Heart right ventricle (tissue), 16 donors: ENCODE measurements around the gene TSC2. TPM values are rescaled to one million over a fixed set of nuclear protein-coding genes. Genes with fewer than 3 reads are reported as not detected.
"Not testable (repeated sequence)": the region's sequence is repeated elsewhere in the genome, so short reads cannot be mapped to it uniquely, and the experiment has no call there.

Source experiments
- ATAC-seq, 8 donors: fragments of 200-7000 bp; cut with Tn5 transposase; one replicate each; pipeline ENCODE4 v1.9.1; 2020; ENCODE audit warnings: mild to moderate bottlenecking in 8 of 8, moderate library complexity in 8 of 8, moderate number of reproducible peaks in 1 of 8
- DNase-seq, 2 donors: peaks; one replicate each; pipeline ENCODE4 v3.0.0-alpha.2; 2020
- H3K27ac ChIP-seq, 10 donors: fragments of 200-600 bp; sonication (generic) in 2 of 10; one replicate each; pipeline versions ENCODE4 v1.5.0 to v1.8.0; 2020 to 2022; ENCODE audit warnings: mild to moderate bottlenecking in 3 of 10
- H3K27me3 ChIP-seq, 7 donors: fragments of 200-600 bp; one replicate each; pipeline ENCODE4 v1.8.0; 2021 to 2022; ENCODE audit warnings: mild to moderate bottlenecking in 2 of 7
- H3K36me3 ChIP-seq, 9 donors: fragments of 200-600 bp; sonication (generic) in 1 of 9; one replicate each; pipeline versions ENCODE4 v1.5.0 to v1.8.0; 2020 to 2022; ENCODE audit warnings: mild to moderate bottlenecking in 2 of 9
- H3K4me1 ChIP-seq, 9 donors: fragments of 200-600 bp; sonication (generic) in 1 of 9; one replicate each; pipeline versions ENCODE4 v1.5.0 to v1.8.0; 2020 to 2022; ENCODE audit warnings: mild to moderate bottlenecking in 4 of 9
- H3K4me3 ChIP-seq, 10 donors: fragments of 200-600 bp; sonication (generic) in 2 of 10; one replicate each; pipeline versions ENCODE4 v1.5.0 to v1.8.0; 2020 to 2022; ENCODE audit warnings: mild to moderate bottlenecking in 7 of 10, moderate library complexity in 2 of 10
- H3K9me3 ChIP-seq, 11 donors: fragments of 200-600 bp in 10 of 11; sonication (generic) in 2 of 11; one replicate each; pipeline versions ENCODE4 v1.5.0 to v1.8.0; 2013 to 2022; ENCODE audit warnings: mild to moderate bottlenecking in 2 of 11, control low read depth in 1 of 11, moderate library complexity in 1 of 11
- WGBS, 2 donors: extraction: QIAGEN DNeasy Blood & Tissue Kit; methylation state at CpG; one replicate each; pipeline ENCODE4 v1.1.7; 2013; ENCODE audit warnings: inconsistent platforms in 1 of 2; 5-methylcytosine and 5-hydroxymethylcytosine counted together
- intact Hi-C, 10 donors: fragments of 100-400 bp; cut with DNase I; formaldehyde crosslinking; loops; one replicate each; pipeline versions ENCODE4 v1.11.1 to v1.14.2; 2022
- polyA plus RNA-seq, 2 donors: library from polyadenylated mRNA; stranded (reverse); fragments of 200-250 nt; gene quantifications; one replicate each; pipeline ENCODE4 v1.2.3, GENCODE V29; 2013
- total RNA-seq, 10 donors: library from RNA; stranded (reverse); fragmentation: NEBNext Ultra II Directional in 3 of 10; extraction: Animal tissue kit (Norgen Biotek cat#: 25700) in 3 of 10; gene quantifications; one replicate each; pipeline versions ENCODE4 v1.2.1 to v1.2.4, GENCODE V29; 2021 to 2023
- TF ChIP-seq, protein P1 (sequence below), 9 donors: fragments of 200-600 bp; sonication (generic) in 2 of 9; IDR thresholded peaks; one replicate each; pipeline versions ENCODE4 v1.5.0 to v1.8.0; 2021 to 2022; ENCODE audit warnings: antibody characterized with exemption in 9 of 9, mild to moderate bottlenecking in 5 of 9, moderate library complexity in 1 of 9
- donor health status: Arrhythmogenic right ventricular cardiomyopathy.
- donor health status: ischemic (EF 13 %, LVEDD 7.1; RV severe dilation, severe dysfunction).
- donor health status: healthy with polysubstance abuse.
- donor health status: DM: no; HTN: yes; CAD: no.
- donor health status: DM: no; HTN: no; CAD: no.
- donor health status: ischemic (EF 25% LVEDD 6.9; RV normal size, moderate dysfunction).
- donor health status: ischemic (EF 25% LVEDD 5.7; RV mildly dilated, moderate dysfunction).
- donor health status: healthy.
- donor health status: DM: yes; HTN: yes; CAD: no.
- donor health status: Ischemic cardiomyopathy.
- donor health status: ischemic (EF 35%, LVEDD 5.7; RV mildly dilated, moderate dysfunction).
- donor health status: nonischemic (EF 11% LVEDD 7.7; RV severe dilation, severe dysfunction).
- donor health status: DM: yes; HTN: yes; CAD: no.
- donor health status: PGD.
- donor health status: ischemic (EF 29% LVEDD 5.4; RV normal size, mild dysfunction).
- donor health status: nonischemic (EF 23%, LVEDD 6.1; RV moderate dilation, normal function).

The TSC2 gene
- total and polyA plus RNA-seq, 12 donors = 28.8 to 87.0 (median 71.5) TPM

DNA sequence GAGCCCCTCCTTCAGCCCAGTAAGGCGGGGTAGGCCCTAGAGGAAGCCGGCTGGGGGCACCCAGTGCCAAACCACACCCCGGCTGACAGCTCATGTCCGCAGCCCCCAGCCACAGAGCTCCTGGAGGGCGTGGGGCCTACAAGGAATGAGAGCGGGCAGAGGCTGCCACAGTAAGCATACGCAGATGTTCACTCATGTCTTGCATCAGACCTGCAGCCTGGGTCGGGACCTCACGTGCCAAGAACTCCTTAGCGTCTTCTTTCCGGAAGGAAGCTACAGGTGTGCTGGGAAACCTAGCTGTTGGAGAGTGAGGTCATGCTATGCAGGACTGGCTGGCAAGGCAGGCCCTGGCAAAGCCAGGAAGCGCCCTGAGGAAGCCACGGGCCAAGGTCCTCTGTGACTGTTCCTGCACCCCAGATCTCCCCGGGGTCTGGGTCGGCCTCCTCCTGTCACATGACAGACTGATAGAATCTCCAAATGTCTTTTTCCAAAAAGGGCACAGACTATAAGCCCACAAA is 39.7 kb upstream of the TSC2 start:
- 52 to 59% methylated on average over 15 of the region's 15 CpGs for WGBS, 2 donors
- H3K4me1 ChIP-seq = peaks cover 37 to 69% (median 55%) of the 10 kb centered on the region in 9 donors
- intact Hi-C loops = loop anchor here in 1 of 10 donors (10.0 kb wide), 1 partner anchor 137 kb away; the partner anchor contains the start of gene RAB26
- H3K36me3 ChIP-seq = peaks cover 0 to 20% (median 4%) of the 10 kb centered on the region in 9 donors
- H3K27ac ChIP-seq = peak overlapping the region in 3 of 10 donors; percentile 90 to 96 (median 94)
- no peaks in the 10 kb centered on the region for H3K27me3 ChIP-seq
- ATAC-seq = no peak
- no peaks in the 10 kb centered on the region for H3K9me3 ChIP-seq
- no peak for DNase-seq
- peak overlapping the region in 9 of 10 donors; percentile 69 to 99 (median 91) for H3K4me3 ChIP-seq
- TF ChIP-seq, protein P1, sequence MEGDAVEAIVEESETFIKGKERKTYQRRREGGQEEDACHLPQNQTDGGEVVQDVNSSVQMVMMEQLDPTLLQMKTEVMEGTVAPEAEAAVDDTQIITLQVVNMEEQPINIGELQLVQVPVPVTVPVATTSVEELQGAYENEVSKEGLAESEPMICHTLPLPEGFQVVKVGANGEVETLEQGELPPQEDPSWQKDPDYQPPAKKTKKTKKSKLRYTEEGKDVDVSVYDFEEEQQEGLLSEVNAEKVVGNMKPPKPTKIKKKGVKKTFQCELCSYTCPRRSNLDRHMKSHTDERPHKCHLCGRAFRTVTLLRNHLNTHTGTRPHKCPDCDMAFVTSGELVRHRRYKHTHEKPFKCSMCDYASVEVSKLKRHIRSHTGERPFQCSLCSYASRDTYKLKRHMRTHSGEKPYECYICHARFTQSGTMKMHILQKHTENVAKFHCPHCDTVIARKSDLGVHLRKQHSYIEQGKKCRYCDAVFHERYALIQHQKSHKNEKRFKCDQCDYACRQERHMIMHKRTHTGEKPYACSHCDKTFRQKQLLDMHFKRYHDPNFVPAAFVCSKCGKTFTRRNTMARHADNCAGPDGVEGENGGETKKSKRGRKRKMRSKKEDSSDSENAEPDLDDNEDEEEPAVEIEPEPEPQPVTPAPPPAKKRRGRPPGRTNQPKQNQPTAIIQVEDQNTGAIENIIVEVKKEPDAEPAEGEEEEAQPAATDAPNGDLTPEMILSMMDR (IDR thresholded peaks at IDR 0.05) = no peak

DNA sequence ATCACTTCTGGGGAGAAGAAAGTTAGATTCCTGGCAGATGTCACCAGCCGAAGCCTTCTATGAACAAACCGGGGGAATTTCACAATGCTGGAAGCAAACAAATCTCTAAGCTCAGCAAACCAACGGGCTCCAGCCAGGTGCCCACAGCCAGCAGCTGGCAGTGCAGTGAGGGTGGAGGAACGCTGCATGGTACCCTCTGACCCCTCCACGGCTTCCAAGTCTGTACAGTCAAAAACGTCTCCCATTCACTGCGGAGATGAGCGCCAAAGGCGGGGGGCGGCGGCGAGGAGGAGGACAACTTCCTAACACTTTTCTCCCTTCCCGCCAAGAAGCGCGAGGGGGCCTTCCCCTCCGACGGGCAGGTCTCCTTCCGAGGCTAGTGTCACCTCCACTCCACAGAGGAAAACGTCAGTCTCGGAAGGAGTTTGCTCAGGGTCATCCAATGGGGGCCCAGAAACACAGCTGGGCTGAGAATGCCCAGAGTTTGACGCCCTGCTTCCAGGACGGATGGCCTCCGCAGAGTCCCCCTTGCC is 39.1 kb upstream of the TSC2 start:
- intact Hi-C loops = loop anchor here in 1 of 10 donors (10.0 kb wide), 1 partner anchor 136 kb away; the partner anchor contains the start of gene RAB26
- H3K4me3 ChIP-seq = peak overlapping the region; percentile 69 to 99 (median 90)
- 5 to 8% methylated on average over 23 of the region's 23 CpGs for WGBS, 2 donors
- no peaks in the 10 kb centered on the region for H3K9me3 ChIP-seq
- no peak for DNase-seq
- peaks cover 34 to 63% (median 52%) of the 10 kb centered on the region in 9 donors for H3K4me1 ChIP-seq
- no peak for ATAC-seq
- H3K27ac ChIP-seq = peak overlapping the region in 9 of 10 donors; percentile 84 to 96 (median 92)
- H3K36me3 ChIP-seq = peaks cover 0 to 14% (median 0%) of the 10 kb centered on the region in 9 donors
- TF ChIP-seq, protein P1 (IDR thresholded peaks at IDR 0.05) = no peak
- no peaks in the 10 kb centered on the region for H3K27me3 ChIP-seq

DNA sequence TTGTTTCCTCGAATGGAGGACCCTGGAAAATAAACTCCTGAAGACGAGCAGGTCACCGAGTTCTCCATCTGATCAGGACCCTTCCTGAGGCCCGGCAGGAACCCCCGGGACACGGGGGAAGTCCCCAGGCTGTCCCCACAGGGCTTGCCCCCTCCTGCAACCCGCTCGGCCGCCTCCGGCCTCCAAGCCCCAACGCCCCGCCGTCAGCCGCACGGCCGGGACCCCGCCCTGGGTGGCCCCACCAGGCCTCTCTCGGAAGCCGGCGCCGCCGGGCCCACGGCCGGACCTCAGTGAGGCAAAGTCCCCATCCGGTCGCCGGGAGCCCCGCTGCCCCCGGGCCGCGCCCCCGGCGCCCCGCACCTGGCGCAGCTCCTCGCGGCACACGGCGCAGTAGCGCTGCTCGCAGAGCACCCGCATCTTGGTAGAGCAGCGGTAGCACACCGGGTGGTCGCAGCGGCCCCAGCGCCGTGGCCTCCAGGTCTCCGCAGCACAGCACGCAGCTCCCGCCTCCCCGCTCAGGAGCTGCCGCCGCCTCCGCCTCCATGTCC is 38.5 kb upstream of the TSC2 start:
- intact Hi-C loops = loop anchor here in 1 of 10 donors (10.0 kb wide), 1 partner anchor 136 kb away; the partner anchor contains the start of gene RAB26
- DNase-seq = no peak
- no peaks in the 10 kb centered on the region for H3K27me3 ChIP-seq
- no peaks in the 10 kb centered on the region for H3K9me3 ChIP-seq
- peak overlapping the region; percentile 32 to 96 (median 92) for H3K27ac ChIP-seq
- TF ChIP-seq, protein P1 (IDR thresholded peaks at IDR 0.05) = no peak
- H3K4me1 ChIP-seq = peaks cover 30 to 57% (median 47%) of the 10 kb centered on the region in 9 donors
- H3K36me3 ChIP-seq = peaks cover 0 to 14% (median 0%) of the 10 kb centered on the region in 9 donors
- peak in 4 of 8 donors; percentile 2 to 7 (median 4) for ATAC-seq
- 0 to 1% methylated on average over 49 to 55 of the region's 55 CpGs for WGBS, 2 donors
- H3K4me3 ChIP-seq = peak overlapping the region; percentile 69 to 99 (median 90)

DNA sequence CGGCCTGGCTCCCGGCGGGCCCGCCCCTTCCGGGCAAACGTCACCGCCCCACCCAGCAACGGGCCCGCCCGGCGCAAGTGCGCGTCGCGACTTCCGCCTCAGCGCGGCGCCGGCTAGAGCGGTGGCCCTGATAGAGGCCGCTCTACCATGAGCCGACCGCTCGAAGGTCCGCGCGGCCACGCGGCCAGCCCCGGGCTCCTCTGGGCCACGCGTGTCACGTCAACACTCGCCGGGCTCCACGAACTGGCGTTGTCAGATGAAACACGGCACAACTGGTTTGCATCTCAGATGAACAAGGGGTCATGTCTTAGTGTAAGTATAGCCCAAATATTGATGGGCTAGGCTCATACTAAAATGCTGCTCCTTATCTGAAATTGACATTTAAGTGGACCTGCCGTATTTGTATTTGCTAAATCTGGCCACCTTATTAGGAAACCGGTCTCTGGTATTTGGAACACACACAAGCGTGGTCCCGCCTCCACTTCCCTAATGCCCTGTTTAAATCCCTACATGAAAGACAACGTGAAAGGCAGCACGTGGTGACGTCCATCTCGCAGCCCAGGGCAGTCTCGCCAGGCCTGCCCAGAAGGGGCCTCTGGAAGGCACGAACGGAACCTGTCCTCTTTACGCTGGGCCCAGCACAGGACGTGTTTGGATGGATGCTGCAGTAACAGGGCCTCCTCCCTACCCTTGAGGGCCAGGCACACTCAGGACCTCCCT is 37.8 kb upstream of the TSC2 start, which contains the start of gene ZNF598:
ZNF598 (minus strand) TSS at position 31 of the 720 bp plus-strand sequence.
- no peaks in the 10 kb centered on the region for H3K27me3 ChIP-seq
- WGBS, 2 donors = 1 to 2% methylated on average over 52 of the region's 52 CpGs
- ATAC-seq (peak; percentile 94 to 98 (median 97)), DNase-seq (peak; percentile 84 to 87)
- H3K4me3 ChIP-seq = peak within 1 kb of the TSS; percentile 69 to 99 (median 90)
- TF ChIP-seq, protein P1 (IDR thresholded peaks at IDR 0.05) = peak in 3 of 9 donors; percentile 2 to 25 (median 20)
- H3K4me1 ChIP-seq = peaks cover 23 to 50% (median 40%) of the 10 kb centered on the region in 9 donors
- peak within 1 kb of the TSS; percentile 76 to 96 (median 92) for H3K27ac ChIP-seq
- no peaks in the 10 kb centered on the region for H3K9me3 ChIP-seq
- intact Hi-C loops = loop anchor here in 2 of 10 donors (5.0 to 10.0 kb wide), 3 partner anchors 55 to 212 kb away; partner anchors contain the start of genes E4F1 (in 1 of the 2) and RAB26 (in 1 of the 2)
- peaks cover 0 to 10% (median 0%) of the 10 kb centered on the region in 9 donors for H3K36me3 ChIP-seq

DNA sequence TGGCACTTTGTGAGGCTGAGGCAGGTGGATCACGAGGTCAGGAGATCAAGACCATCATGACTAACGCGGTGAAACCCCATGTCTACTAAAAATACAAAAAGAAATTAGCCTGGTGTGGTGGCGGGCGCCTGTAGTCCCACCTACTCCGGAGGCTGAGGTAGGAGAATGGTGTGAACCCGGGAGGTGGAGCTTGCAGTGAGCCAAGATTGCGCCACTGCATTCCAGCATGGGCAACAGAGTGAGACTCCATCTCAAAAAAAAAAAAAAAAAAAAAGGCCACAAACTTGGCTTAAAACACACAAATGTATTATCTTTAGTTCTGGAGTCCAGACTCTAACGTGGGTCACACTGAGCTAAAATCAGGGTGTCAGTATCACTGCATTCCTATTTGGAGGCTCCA is 36.1 kb upstream of the TSC2 start:
- WGBS, 2 donors = 89 to 90% methylated on average over 9 of the region's 9 CpGs
- peaks cover 23 to 33% (median 31%) of the 10 kb centered on the region in 9 donors for H3K4me1 ChIP-seq
- ATAC-seq, H3K27ac ChIP-seq, H3K36me3 ChIP-seq, H3K4me3 ChIP-seq, H3K27me3 ChIP-seq, H3K9me3 ChIP-seq, DNase-seq: not testable (repeated sequence)
- intact Hi-C loops = loop anchor here in 2 of 10 donors (5.0 to 10.0 kb wide), 2 partner anchors 53 to 211 kb away; partner anchors contain the start of gene E4F1 (in 1 of the 2)
